CD4-positive, alpha-beta T cell treated with Interleukin-10 for 1 hour (primary cell): ENCODE results near the gene CCDC102B.
"Not testable (repeated sequence)": the region's sequence is repeated elsewhere in the genome, so short reads cannot be mapped to it uniquely, and the experiment has no call there.

ENCODE experiments used
- DNase-seq: peaks from one replicate; pipeline ENCODE4 v3.0.0-alpha.2; 2020

CCDC102B gene

DNA sequence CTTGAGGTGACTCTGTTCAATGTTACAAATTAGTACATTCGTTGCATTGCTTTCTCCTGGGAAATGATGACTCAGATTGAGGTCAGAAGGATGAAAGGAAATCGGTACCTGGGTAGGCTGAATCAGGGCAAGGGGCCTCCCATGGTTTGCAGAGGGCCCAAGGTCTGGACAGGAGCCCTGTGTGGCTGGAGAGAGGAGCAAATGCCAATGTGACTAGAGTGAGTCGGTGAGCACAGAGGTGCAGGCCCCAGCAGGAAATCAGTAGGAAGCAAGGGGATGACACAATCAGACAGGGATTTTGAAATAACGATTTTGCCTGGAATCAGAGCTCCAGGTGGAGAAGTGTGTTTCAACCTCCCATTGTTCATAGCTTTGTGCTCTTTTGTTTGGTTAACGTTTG lies 118.9 kb downstream of the CCDC102B start:
- no peak for DNase-seq

GRCh38 chr18:68918216-68918615 lies 120.3 kb downstream of the CCDC102B start:
- DNase-seq = no peak

DNA sequence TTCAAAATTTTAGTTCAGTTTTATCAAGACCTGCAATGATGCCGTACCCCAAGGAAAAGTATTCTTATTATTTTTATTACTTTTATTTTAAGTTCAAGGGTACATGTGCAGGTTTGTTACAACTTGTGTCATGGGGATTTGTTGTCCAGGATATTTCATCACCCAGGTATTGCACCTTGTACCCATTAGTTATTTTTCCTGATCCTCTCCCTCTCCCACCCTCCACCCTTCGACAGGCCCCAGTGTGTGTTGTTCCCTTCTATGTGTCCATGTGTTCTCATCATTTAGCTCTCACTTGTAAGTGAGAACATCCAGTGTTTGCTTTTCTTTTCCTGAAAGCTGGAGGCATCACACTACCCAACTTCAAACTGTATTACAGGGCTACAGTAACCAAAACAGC lies 122.0 kb downstream of the CCDC102B start:
- no peak for DNase-seq

DNA sequence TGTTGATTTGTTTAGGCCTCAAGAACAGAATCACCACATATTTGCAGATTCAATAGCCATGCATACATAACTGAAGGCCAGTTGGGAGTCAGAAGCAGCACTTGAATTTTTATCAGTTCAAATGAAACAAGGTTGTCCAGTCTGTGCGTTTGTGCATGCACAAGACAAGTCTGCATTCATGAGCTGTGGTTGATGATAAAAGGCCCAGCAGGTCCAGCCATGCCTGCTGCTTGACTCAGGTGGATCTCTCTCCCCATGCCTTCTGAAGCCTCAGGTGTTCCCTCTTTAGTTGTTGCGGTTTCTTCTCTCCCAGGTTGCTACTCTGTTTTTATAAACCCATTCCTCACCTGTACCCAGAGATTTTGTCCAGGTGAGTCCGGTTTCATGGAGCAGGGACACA lies 124.5 kb downstream of the CCDC102B start:
- no peak for DNase-seq

GRCh38 chr18:68925268-68925667 lies 127.4 kb downstream of the CCDC102B start:
- DNase-seq = no peak

- no peak for DNase-seq
Observed at GRCh38 chr18:68928762-68929675, 131.1 kb downstream of the CCDC102B start.

GRCh38 chr18:68935686-68936085 lies 137.8 kb downstream of the CCDC102B start:
- no peak for DNase-seq

- DNase-seq = no peak
Observed at GRCh38 chr18:68937029-68937599, 139.2 kb downstream of the CCDC102B start.

DNA sequence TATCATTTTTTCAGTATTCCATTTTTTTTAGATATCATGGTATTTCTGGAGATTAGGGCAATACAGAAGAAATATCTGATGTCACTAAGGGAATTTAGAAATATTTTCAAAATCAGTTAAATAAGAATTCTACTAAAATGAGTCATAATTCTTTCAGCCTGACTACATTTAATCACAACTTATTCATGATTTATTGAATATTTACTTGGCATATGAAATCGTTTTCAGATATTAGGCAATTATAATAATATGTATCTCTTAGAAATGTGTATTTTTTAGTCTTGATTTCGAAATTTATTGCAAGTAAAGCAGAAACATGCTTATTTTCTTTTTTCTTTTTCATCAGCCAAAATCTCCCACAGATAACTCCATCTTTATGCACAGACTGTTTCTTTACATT lies 142.2 kb downstream of the CCDC102B start:
- DNase-seq = no peak

DNA sequence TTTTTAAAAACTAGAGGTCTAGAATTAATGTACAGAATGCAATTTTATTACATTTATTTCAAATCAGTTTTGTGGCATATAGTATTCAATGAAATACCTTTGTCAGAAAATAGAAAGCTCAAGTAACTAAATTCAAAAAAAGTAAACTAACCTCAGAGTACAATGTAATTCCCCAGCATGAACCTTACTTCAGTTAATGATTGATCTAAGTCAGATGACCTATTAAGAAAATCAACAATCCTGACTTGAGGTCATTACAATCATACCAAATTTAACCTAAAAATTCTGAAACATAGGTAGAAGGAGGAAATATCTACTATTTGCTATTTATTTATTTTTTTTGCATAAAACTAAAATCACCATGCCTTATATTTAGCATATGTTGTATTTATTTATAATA lies 142.9 kb downstream of the CCDC102B start:
- DNase-seq = no peak

- DNase-seq = no peak
Observed at GRCh38 chr18:68942230-68942629, 144.3 kb downstream of the CCDC102B start.

GRCh38 chr18:68943861-68944260 lies 146.0 kb downstream of the CCDC102B start:
- DNase-seq = not testable (repeated sequence)

GRCh38 chr18:68944330-68944729 lies 146.4 kb downstream of the CCDC102B start:
- DNase-seq = no peak

DNA sequence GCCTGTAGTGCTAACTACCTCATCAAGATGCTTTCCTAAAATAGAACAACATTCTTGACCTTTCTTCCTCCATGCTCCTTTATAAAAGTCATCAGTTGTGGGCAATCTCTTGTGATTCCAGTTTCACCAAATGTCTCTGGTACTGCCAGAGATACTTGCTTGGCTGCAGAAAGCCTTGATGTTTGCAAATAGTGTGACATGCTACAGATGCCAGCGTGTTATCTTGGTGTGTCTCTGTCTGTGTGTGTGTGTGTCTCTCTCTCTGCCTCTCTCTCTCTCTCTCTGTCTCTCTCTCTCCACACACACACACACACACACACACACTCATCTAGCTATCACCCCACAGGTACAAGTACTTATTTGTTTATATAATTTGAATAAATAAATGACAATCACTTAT lies 146.9 kb downstream of the CCDC102B start:
- no peak for DNase-seq

- no peak for DNase-seq
Observed at GRCh38 chr18:68948622-68949021, 150.7 kb downstream of the CCDC102B start.

DNA sequence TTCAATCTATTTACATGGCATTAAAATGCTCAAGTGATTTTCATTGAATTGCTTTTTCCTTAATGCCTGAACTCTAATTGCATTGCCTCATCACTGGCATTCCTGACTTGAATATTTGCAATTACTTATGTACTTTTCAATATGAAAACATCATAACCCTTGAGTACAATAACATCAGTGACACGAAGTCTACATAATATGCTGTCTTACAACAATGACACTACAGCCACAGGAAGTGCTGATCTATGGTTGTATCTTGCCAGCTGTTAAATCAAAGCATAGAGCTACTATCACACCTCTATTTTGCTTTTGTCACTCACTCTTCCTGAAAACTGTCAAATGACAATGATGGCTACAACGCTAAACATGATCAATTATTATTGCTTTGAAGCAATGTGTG lies 156.9 kb downstream of the CCDC102B start:
- DNase-seq = no peak

- DNase-seq = no peak
Observed at GRCh38 chr18:68956650-68957049, 158.8 kb downstream of the CCDC102B start.

- DNase-seq = no peak
Observed at GRCh38 chr18:68960355-68960754, 162.5 kb downstream of the CCDC102B start.

DNA sequence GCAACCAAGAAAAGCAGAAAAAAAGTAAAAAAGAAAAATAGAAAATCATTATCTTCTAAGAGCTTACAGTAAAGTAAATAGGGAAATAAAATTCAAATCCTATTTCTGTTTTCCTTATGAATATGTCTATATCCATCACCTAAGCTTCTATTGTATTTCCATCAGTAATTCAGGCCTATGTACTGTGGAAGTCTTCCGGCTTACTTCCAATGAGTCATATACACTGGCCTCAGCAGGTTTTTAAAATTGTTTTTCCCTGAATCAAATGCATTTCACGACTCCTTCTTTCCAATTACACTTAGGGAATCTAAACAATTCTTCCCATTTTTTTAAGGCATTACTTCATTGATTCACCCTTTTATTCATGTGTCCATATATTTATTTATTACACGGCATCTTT lies 164.7 kb downstream of the CCDC102B start:
- no peak for DNase-seq

DNA sequence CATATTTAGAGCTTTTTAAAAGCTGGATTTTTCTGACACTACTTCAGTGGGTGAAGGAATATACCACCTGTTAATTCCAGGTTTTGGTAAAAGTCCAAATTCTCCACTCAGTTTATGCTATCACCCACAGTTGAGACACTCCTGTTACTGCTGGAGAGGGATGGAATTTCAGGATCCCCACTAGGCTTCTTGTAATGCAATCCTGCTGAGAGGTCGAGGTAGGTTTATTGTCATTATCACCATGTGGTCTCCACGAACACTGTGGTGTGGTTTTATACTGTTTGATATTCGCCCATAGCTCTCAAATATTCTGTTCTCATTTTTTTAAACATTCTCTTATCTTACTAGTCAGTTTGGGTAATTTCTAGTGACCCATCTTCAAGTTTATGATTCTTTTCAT lies 167.9 kb downstream of the CCDC102B start:
- DNase-seq = no peak

GRCh38 chr18:68969027-68969426 lies 171.1 kb downstream of the CCDC102B start:
- no peak for DNase-seq

DNA sequence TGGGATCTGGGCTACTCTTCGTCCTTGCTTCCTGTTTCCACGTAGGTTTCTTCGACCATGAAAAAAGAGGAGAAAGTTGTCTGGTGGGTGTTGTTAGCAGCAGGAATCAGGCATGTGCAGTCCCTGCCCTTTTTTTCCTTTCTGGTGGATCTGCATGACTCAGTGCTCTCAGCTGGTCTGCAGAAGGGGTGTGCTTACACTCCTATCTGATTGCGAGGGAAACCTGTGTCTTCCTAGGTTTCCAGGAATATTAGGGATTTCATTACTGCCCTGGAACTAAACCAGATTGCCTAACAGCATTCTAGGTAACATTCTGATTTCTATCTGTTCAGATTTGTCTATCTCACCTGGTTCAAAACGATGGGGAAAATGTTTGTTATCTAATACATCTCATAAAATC lies 174.3 kb downstream of the CCDC102B start:
- no peak for DNase-seq

GRCh38 chr18:68979737-68980136 lies 181.9 kb downstream of the CCDC102B start:
- no peak for DNase-seq

- DNase-seq = no peak
Observed at GRCh38 chr18:68983126-68983525, 185.2 kb downstream of the CCDC102B start.

DNA sequence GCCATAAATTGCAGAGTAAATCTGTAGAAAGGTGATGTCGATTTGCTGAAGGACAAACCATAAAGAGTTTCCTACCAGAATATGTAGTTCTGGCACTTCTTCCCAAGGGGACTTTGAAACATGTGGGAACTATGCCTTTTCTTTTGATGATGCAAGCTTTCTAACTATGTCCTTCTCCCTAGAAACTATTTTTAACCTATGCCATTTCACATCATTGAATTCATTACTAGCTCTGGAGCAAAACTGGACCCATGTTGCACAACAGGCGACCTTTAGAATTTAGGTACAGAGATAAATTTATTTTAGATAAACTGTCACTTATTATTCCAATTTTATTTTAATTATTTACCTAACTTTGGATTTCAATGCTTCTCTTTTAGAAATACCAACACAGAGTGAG lies 186.5 kb downstream of the CCDC102B start:
- DNase-seq = no peak
